ENCODE results near the gene TCN1. TPM values are rescaled to one million over a fixed set of nuclear protein-coding genes. Genes with fewer than 3 reads are reported as not detected.
"Not testable (repeated sequence)": the region's sequence is repeated elsewhere in the genome, so short reads cannot be mapped to it uniquely, and the experiment has no call there.

Gene TCN1, protein sequence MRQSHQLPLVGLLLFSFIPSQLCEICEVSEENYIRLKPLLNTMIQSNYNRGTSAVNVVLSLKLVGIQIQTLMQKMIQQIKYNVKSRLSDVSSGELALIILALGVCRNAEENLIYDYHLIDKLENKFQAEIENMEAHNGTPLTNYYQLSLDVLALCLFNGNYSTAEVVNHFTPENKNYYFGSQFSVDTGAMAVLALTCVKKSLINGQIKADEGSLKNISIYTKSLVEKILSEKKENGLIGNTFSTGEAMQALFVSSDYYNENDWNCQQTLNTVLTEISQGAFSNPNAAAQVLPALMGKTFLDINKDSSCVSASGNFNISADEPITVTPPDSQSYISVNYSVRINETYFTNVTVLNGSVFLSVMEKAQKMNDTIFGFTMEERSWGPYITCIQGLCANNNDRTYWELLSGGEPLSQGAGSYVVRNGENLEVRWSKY
- total RNA-seq (not detected), polyA plus RNA-seq (0.13 TPM)

DNA sequence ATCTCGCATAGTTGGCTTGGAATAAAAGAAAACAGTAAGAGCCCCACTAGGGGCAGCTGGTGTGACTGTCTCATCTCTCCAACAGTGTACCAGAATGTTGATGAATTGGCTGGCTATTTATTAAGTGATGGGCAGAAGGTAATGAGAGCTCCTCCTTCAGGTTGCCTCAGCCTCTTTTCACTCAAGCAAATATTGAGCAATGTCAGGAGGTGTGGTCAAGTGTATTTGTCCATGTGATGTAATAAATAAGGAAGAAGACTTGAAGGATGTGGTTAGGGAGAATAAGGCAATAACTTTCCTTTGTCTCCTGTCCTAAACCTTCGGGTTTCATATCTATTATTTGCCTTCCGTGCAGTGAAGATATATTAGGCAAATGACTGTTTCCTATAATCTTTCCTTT is at the start of gene TCN1:
Gene TCN1 (minus strand): TSS at position 91 of the 400 bp plus-strand sequence. CDS start 17 bp downstream, at position 74.
- Histone ChIP-seq H3K27ac (ENCODE audit: low read depth) (no peak within 1 kb of the TSS), H3K36me3 (ENCODE audit: insufficient read depth) (no peaks in the 10 kb centered on the region), H3K4me3 (ENCODE audit: low read depth, low read length) (no peak within 1 kb of the TSS), H3K4me1 (ENCODE audit: insufficient read depth) (no peaks in the 10 kb centered on the region)
- WGBS, result 75% methylated on average over 3 of the region's 3 CpGs
- no peak for DNase-seq (ENCODE audit: extremely low spot score)

GRCh38 chr11:59903569-59903968 is 37.3 kb upstream of the TCN1 start:
- not testable (repeated sequence) for H3K4me1 ChIP-seq (ENCODE audit: insufficient read depth); DNase-seq (ENCODE audit: extremely low spot score); H3K27ac ChIP-seq (ENCODE audit: low read depth); H3K4me3 ChIP-seq (ENCODE audit: low read depth, low read length); H3K36me3 ChIP-seq (ENCODE audit: insufficient read depth)
- WGBS, result 94% methylated on average over 2 of the region's 2 CpGs

GRCh38 chr11:59901306-59901705 is 35.0 kb upstream of the TCN1 start:
- DNase-seq (ENCODE audit: extremely low spot score), result no peak
- Histone ChIP-seq H3K27ac (ENCODE audit: low read depth) (no peak overlapping the region), H3K4me1 (ENCODE audit: insufficient read depth) (no peaks in the 10 kb centered on the region), H3K4me3 (ENCODE audit: low read depth, low read length) (no peak overlapping the region), H3K36me3 (ENCODE audit: insufficient read depth) (no peaks in the 10 kb centered on the region)
- WGBS, result 41% methylated on average over 1 of the region's 1 CpG

GRCh38 chr11:59900366-59901126 is 34.3 kb upstream of the TCN1 start:
- Histone ChIP-seq H3K4me3 (ENCODE audit: low read depth, low read length) (no peak overlapping the region), H3K4me1 (ENCODE audit: insufficient read depth) (no peaks in the 10 kb centered on the region), H3K27ac (ENCODE audit: low read depth) (no peak overlapping the region), H3K36me3 (ENCODE audit: insufficient read depth) (no peaks in the 10 kb centered on the region)
- 71% methylated on average over 6 of the region's 6 CpGs for WGBS
- DNase-seq (ENCODE audit: extremely low spot score), result no peak

DNA sequence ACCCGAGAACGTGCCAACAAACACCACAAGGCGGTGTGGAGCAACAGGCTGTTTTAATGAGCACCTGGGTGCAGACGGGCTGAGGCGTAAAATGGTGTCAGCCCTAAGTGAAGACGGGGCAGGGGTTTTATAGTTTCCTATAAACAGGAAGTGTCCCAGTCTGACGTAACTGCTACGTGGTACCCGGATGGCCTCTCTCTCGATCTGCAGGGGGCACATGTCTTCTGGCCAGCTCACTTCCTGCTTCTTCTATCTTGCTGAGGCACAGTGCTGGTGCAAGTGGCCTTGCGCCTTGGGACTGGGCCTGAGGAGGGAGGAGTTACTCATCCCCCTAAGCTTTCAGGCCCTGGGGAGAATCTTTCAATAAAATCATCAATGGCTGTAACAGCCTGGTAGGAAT is 33.2 kb upstream of the TCN1 start:
- H3K36me3 ChIP-seq (ENCODE audit: insufficient read depth), result no peaks in the 10 kb centered on the region
- H3K4me1 ChIP-seq (ENCODE audit: insufficient read depth), result no peaks in the 10 kb centered on the region
- no peak overlapping the region for H3K4me3 ChIP-seq (ENCODE audit: low read depth, low read length)
- H3K27ac ChIP-seq (ENCODE audit: low read depth), result no peak overlapping the region
- DNase-seq (ENCODE audit: extremely low spot score), result no peak
- WGBS, result 64% methylated on average over 11 of the region's 11 CpGs

DNA sequence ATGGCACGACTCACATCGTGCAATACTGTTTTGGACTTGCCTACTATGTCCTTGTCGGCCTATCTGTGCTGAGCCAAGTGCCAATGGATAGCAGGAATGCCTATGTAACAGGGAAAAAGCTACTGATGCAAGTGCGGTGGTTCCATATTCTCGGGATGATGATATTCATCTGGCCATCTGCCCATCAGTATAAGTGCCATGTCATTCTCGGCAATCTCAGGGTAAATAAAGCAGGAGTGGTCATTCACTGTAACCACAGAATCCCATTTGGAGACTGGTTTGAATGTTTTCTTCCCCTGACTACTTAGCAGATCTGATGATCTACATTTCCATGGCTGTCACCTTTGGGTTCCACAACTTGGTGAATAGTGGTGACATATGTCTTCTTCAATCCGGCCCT is 32.4 kb upstream of the TCN1 start:
- WGBS, result 80% methylated on average over 7 of the region's 7 CpGs
- H3K4me3 ChIP-seq (ENCODE audit: low read depth, low read length), result no peak overlapping the region
- H3K36me3 ChIP-seq (ENCODE audit: insufficient read depth), result no peaks in the 10 kb centered on the region
- H3K4me1 ChIP-seq (ENCODE audit: insufficient read depth), result no peaks in the 10 kb centered on the region
- no peak for DNase-seq (ENCODE audit: extremely low spot score)
- H3K27ac ChIP-seq (ENCODE audit: low read depth), result no peak overlapping the region

DNA sequence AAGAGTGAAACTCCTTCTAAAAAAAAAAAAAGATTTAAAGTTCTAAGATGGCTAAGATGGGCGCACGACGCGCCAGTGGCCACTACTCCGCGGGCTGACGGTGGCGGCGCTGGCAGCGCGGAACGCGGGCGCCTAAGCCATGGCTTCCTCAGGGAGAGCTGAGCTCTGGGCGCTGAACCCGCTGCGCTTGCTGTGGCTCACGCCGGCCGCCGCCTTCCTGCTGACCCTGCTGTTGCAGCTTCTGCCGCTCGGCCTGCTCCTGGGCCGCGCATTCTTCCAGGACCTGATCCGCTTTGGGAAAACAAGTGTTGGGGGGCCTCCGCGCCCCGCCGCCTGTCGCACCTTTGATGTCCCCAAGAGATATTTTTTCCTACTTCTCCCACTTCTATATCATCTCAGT is 31.8 kb upstream of the TCN1 start:
- no peaks in the 10 kb centered on the region for H3K36me3 ChIP-seq (ENCODE audit: insufficient read depth)
- H3K4me1 ChIP-seq (ENCODE audit: insufficient read depth), result no peaks in the 10 kb centered on the region
- no peak overlapping the region for H3K4me3 ChIP-seq (ENCODE audit: low read depth, low read length)
- DNase-seq (ENCODE audit: extremely low spot score), result no peak
- 95% methylated on average over 31 of the region's 31 CpGs for WGBS
- H3K27ac ChIP-seq (ENCODE audit: low read depth), result no peak overlapping the region

GRCh38 chr11:59894616-59895015 is 28.3 kb upstream of the TCN1 start:
- no peak overlapping the region for H3K4me3 ChIP-seq (ENCODE audit: low read depth, low read length)
- 85% methylated on average over 1 of the region's 1 CpG for WGBS
- no peak overlapping the region for H3K27ac ChIP-seq (ENCODE audit: low read depth)
- DNase-seq (ENCODE audit: extremely low spot score), result no peak
- no peaks in the 10 kb centered on the region for H3K4me1 ChIP-seq (ENCODE audit: insufficient read depth)
- no peaks in the 10 kb centered on the region for H3K36me3 ChIP-seq (ENCODE audit: insufficient read depth)

GRCh38 chr11:59891781-59892181 is 25.5 kb upstream of the TCN1 start:
- DNase-seq (ENCODE audit: extremely low spot score), result no peak
- H3K4me1 ChIP-seq (ENCODE audit: insufficient read depth), result no peaks in the 10 kb centered on the region
- H3K4me3 ChIP-seq (ENCODE audit: low read depth, low read length), result no peak overlapping the region
- 27% methylated on average over 4 of the region's 4 CpGs for WGBS
- H3K27ac ChIP-seq (ENCODE audit: low read depth), result no peak overlapping the region
- no peaks in the 10 kb centered on the region for H3K36me3 ChIP-seq (ENCODE audit: insufficient read depth)

- H3K36me3 ChIP-seq (ENCODE audit: insufficient read depth); H3K4me3 ChIP-seq (ENCODE audit: low read depth, low read length); H3K27ac ChIP-seq (ENCODE audit: low read depth); DNase-seq (ENCODE audit: extremely low spot score); H3K4me1 ChIP-seq (ENCODE audit: insufficient read depth): not testable (repeated sequence)
These were observed 20.9 kb upstream of the TCN1 start for GRCh38 chr11:59887156-59887555.

DNA sequence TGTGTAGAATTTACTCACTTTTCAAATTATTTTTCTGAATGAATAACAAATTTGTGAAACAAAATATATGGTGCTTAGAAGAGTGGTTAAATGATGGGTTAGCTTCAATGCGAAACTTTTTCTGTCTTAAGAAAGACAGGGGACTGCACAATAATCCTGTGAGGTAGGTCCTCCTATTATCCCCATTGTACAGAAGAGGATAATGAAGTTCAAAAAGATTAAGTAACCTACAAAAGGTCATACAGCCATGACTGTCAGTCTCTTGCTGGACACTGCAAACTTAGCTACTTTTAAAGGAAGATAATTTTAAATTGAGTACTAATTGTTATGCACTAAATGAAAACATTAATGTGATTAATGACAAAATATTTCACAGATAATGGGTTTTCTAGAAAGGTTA is 17.3 kb upstream of the TCN1 start:
- DNase-seq (ENCODE audit: extremely low spot score), result no peak
- H3K36me3 ChIP-seq (ENCODE audit: insufficient read depth), result no peaks in the 10 kb centered on the region
- no peak overlapping the region for H3K27ac ChIP-seq (ENCODE audit: low read depth)
- no peak overlapping the region for H3K4me3 ChIP-seq (ENCODE audit: low read depth, low read length)
- no peaks in the 10 kb centered on the region for H3K4me1 ChIP-seq (ENCODE audit: insufficient read depth)
- WGBS, result 89% methylated on average over 1 of the region's 1 CpG

- no peak for DNase-seq (ENCODE audit: extremely low spot score)
- no peak overlapping the region for H3K4me3 ChIP-seq (ENCODE audit: low read depth, low read length)
- 52% methylated on average over 1 of the region's 1 CpG for WGBS
These were observed 13.3 kb upstream of the TCN1 start for GRCh38 chr11:59879567-59879966.

GRCh38 chr11:59878575-59878974 is 12.3 kb upstream of the TCN1 start, which contains the start of gene OOSP3:
OOSP3 (plus strand) TSS chr11:59878782; CDS start chr11:59878809, 27 bp downstream.
- Histone ChIP-seq H3K4me1 (ENCODE audit: insufficient read depth) (no peaks in the 10 kb centered on the region), H3K4me3 (ENCODE audit: low read depth, low read length) (no peak within 1 kb of the TSS), H3K36me3 (ENCODE audit: insufficient read depth) (no peaks in the 10 kb centered on the region), H3K27ac (ENCODE audit: low read depth) (no peak within 1 kb of the TSS)
- WGBS, result 77% methylated on average over 5 of the region's 5 CpGs
- DNase-seq (ENCODE audit: extremely low spot score), result no peak

More at GRCh38 chr11:59879567-59879966, 13.3 kb upstream of the TCN1 start:
- H3K4me1 ChIP-seq (ENCODE audit: insufficient read depth), result no peaks in the 10 kb centered on the region
- H3K27ac ChIP-seq (ENCODE audit: low read depth), result no peak overlapping the region
- no peaks in the 10 kb centered on the region for H3K36me3 ChIP-seq (ENCODE audit: insufficient read depth)

GRCh38 chr11:59877784-59878183 is 11.5 kb upstream of the TCN1 start:
- H3K4me1 ChIP-seq (ENCODE audit: insufficient read depth), result no peaks in the 10 kb centered on the region
- H3K36me3 ChIP-seq (ENCODE audit: insufficient read depth), result no peaks in the 10 kb centered on the region
- no peak for DNase-seq (ENCODE audit: extremely low spot score)
- H3K27ac ChIP-seq (ENCODE audit: low read depth), result no peak overlapping the region
- H3K4me3 ChIP-seq (ENCODE audit: low read depth, low read length), result no peak overlapping the region

Measured in urinary bladder (tissue), 4 donors.